Measurements from ENCODE around the gene BRMS1. TPM values are rescaled to one million over a fixed set of nuclear protein-coding genes. Genes with fewer than 3 reads are reported as not detected.
"Not testable (repeated sequence)": the region's sequence is repeated elsewhere in the genome, so short reads cannot be mapped to it uniquely, and the experiment has no call there.

BRMS1 gene
- total and polyA plus RNA-seq, 2 donors (not counting 1 experiment from before 2014, with no cell fraction given), result 25.7 to 43.9 TPM

- TF ChIP-seq CTCF (conservative IDR thresholded peaks at IDR 0.05 in 1 of 2, IDR thresholded peaks at IDR 0.05 in 1 of 2; ENCODE audit: low read depth in 1 of 2, low read length in 2 of 2) (peak; percentile 79 to 86), EZH2 (IDR thresholded peaks at IDR 0.05; ENCODE audit: low read length, missing control alignments) (no peak)
- DNase-seq (ENCODE audit: low read depth in 2 of 2), result peak; percentile 92 to 94
- H2AFZ ChIP-seq (ENCODE audit: low read length), result peak overlapping the region; percentile 56
These were observed 32.8 kb downstream of the BRMS1 start for GRCh38 chr11:66311965-66312548.

GRCh38 chr11:66311470-66311964, 33.4 kb downstream of the BRMS1 start:
- Histone ChIP-seq H3K27ac (ENCODE audit: insufficient read depth, low read length) (peak overlapping the region; percentile 84), H2AFZ (ENCODE audit: low read length) (no peak overlapping the region), H3K36me3 (ENCODE audit: control insufficient read depth, insufficient read depth, low read length) (peaks cover 7% of the 10 kb centered on the region), H4K20me1 (ENCODE audit: control insufficient read depth, extremely low read depth, insufficient read depth, low read length) (no peaks in the 10 kb centered on the region), H3K4me2 (ENCODE audit: extremely low read depth, insufficient read depth, low read length) (peak overlapping the region; percentile 49), H3K4me3 (replicated peaks in 1 of 4; ENCODE audit: control extremely low read depth in 1 of 4, insufficient read depth in 1 of 4, low read depth in 3 of 4, low read length in 4 of 4) (peak overlapping the region in 3 of 4 experiments; percentile 13 to 71 (median 63)), H3K4me1 (ENCODE audit: control insufficient read depth, extremely low read depth, insufficient read depth, low read length) (no peaks in the 10 kb centered on the region), H3K79me2 (ENCODE audit: control insufficient read depth, insufficient read depth, low read length) (peaks cover 30% of the 10 kb centered on the region), H3K27me3 (ENCODE audit: control insufficient read depth, insufficient read depth, low read length) (no peaks in the 10 kb centered on the region), H3K9me3 (ENCODE audit: control insufficient read depth, insufficient read depth, low read depth, low read length) (no peaks in the 10 kb centered on the region), H3K9ac (ENCODE audit: insufficient read depth, low read length) (no peak overlapping the region)
- no peak for TF ChIP-seq CTCF (conservative IDR thresholded peaks at IDR 0.05 in 1 of 2, IDR thresholded peaks at IDR 0.05 in 1 of 2; ENCODE audit: low read depth in 1 of 2, low read length in 2 of 2)
- no peak for TF ChIP-seq EZH2 (IDR thresholded peaks at IDR 0.05; ENCODE audit: low read length, missing control alignments)
- DNase-seq (ENCODE audit: low read depth in 2 of 2), result no peak

More at GRCh38 chr11:66311965-66312548, 32.8 kb downstream of the BRMS1 start:
- Histone ChIP-seq H4K20me1 (ENCODE audit: control insufficient read depth, extremely low read depth, insufficient read depth, low read length) (no peaks in the 10 kb centered on the region), H3K4me1 (ENCODE audit: control insufficient read depth, extremely low read depth, insufficient read depth, low read length) (no peaks in the 10 kb centered on the region), H3K4me2 (ENCODE audit: extremely low read depth, insufficient read depth, low read length) (peak overlapping the region; percentile 49), H3K27me3 (ENCODE audit: control insufficient read depth, insufficient read depth, low read length) (no peaks in the 10 kb centered on the region), H3K9ac (ENCODE audit: insufficient read depth, low read length) (peak overlapping the region; percentile 35), H3K4me3 (replicated peaks in 1 of 4; ENCODE audit: control extremely low read depth in 1 of 4, insufficient read depth in 1 of 4, low read depth in 3 of 4, low read length in 4 of 4) (peak overlapping the region; percentile 13 to 71 (median 42)), H3K9me3 (ENCODE audit: control insufficient read depth, insufficient read depth, low read depth, low read length) (no peaks in the 10 kb centered on the region), H3K79me2 (ENCODE audit: control insufficient read depth, insufficient read depth, low read length) (peaks cover 33% of the 10 kb centered on the region), H3K36me3 (ENCODE audit: control insufficient read depth, insufficient read depth, low read length) (peaks cover 7% of the 10 kb centered on the region), H3K27ac (ENCODE audit: insufficient read depth, low read length) (peak overlapping the region; percentile 84)

GRCh38 chr11:66310803-66311440, 34.0 kb downstream of the BRMS1 start:
- H3K4me1 ChIP-seq (ENCODE audit: control insufficient read depth, extremely low read depth, insufficient read depth, low read length); H3K36me3 ChIP-seq (ENCODE audit: control insufficient read depth, insufficient read depth, low read length); H3K4me2 ChIP-seq (ENCODE audit: extremely low read depth, insufficient read depth, low read length); H3K4me3 ChIP-seq (replicated peaks in 1 of 4; ENCODE audit: control extremely low read depth in 1 of 4, insufficient read depth in 1 of 4, low read depth in 3 of 4, low read length in 4 of 4); DNase-seq (ENCODE audit: low read depth in 2 of 2); H3K9me3 ChIP-seq (ENCODE audit: control insufficient read depth, insufficient read depth, low read depth, low read length); H3K27me3 ChIP-seq (ENCODE audit: control insufficient read depth, insufficient read depth, low read length); H3K9ac ChIP-seq (ENCODE audit: insufficient read depth, low read length); H2AFZ ChIP-seq (ENCODE audit: low read length); H3K27ac ChIP-seq (ENCODE audit: insufficient read depth, low read length); H4K20me1 ChIP-seq (ENCODE audit: control insufficient read depth, extremely low read depth, insufficient read depth, low read length): not testable (repeated sequence)
- peaks cover 24% of the 10 kb centered on the region for H3K79me2 ChIP-seq (ENCODE audit: control insufficient read depth, insufficient read depth, low read length)
